ENCODE measurements around the gene MYO1H.

MYO1H gene

GRCh38 chr12:109447482-109447881 lies 99.8 kb downstream of the MYO1H start:
- no peak overlapping the region for H3K4me3 ChIP-seq (replicated peaks; ENCODE audit: low read depth, low read length)
- no peak for DNase-seq (ENCODE audit: low read depth)
- TF ChIP-seq, protein P1, sequence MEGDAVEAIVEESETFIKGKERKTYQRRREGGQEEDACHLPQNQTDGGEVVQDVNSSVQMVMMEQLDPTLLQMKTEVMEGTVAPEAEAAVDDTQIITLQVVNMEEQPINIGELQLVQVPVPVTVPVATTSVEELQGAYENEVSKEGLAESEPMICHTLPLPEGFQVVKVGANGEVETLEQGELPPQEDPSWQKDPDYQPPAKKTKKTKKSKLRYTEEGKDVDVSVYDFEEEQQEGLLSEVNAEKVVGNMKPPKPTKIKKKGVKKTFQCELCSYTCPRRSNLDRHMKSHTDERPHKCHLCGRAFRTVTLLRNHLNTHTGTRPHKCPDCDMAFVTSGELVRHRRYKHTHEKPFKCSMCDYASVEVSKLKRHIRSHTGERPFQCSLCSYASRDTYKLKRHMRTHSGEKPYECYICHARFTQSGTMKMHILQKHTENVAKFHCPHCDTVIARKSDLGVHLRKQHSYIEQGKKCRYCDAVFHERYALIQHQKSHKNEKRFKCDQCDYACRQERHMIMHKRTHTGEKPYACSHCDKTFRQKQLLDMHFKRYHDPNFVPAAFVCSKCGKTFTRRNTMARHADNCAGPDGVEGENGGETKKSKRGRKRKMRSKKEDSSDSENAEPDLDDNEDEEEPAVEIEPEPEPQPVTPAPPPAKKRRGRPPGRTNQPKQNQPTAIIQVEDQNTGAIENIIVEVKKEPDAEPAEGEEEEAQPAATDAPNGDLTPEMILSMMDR (IDR thresholded peaks at IDR 0.05; ENCODE audit: low read length, missing control alignments), result no peak

DNA sequence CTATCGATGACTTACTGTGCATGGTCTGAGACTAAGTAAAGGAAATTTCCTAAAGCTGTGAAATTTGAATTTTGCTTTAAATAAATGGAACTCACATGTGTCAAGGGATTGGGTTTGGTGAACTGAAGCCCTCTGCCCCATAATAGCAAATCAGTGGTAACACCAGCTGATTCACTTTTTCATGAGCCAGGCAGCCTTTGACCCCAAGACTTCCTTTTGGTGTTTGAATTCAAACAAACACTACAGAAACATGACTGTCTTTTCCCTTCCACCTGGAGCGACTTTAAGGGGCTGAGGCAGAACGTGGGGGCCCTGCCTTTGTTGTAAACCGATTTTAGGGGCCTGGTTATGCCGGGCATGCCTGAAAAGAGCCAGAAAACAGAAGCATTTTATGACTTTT lies 100.6 kb downstream of the MYO1H start:
- no peak overlapping the region for H3K4me3 ChIP-seq (replicated peaks; ENCODE audit: low read depth, low read length)
- TF ChIP-seq, protein P1 (IDR thresholded peaks at IDR 0.05; ENCODE audit: low read length, missing control alignments), result no peak
- no peak for DNase-seq (ENCODE audit: low read depth)

DNA sequence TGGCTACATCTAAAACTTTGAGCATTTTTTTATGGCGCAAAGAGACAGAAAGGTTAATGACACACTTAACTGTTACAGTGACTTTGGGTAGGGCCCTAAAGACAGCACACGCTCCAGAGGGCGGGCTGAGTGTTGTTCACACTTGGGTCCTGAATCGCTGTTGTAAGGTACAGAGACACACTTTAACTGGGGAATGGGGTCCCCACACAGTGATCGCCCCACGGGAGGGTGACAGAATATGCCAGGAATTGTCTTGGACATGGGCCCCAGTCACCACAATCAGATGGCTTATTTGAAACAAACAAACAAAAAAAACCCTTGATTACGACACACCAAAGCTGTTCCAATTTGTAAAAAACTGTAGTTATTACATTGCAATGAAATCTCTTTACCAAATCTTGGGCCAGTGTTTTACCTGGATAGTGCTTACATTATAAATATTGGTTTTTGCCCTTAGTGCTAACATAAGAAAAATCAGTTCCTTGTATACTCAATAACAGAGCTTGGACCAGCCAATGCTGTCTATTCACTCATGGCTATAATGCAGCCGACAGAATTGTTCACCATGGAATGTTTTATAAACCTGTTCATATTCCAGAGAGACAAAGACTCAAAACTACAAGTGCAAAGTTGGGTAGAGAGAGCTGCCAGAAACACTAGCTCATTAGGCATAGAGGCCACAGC lies 101.1 kb downstream of the MYO1H start:
- no peak overlapping the region for H3K4me3 ChIP-seq (replicated peaks; ENCODE audit: low read depth, low read length)
- no peak for DNase-seq (ENCODE audit: low read depth)
- TF ChIP-seq, protein P1 (IDR thresholded peaks at IDR 0.05; ENCODE audit: low read length, missing control alignments), result no peak

- H3K4me3 ChIP-seq (replicated peaks; ENCODE audit: low read depth, low read length), result no peak overlapping the region
- no peak for DNase-seq (ENCODE audit: low read depth)
- TF ChIP-seq, protein P1 (IDR thresholded peaks at IDR 0.05; ENCODE audit: low read length, missing control alignments), result peak; percentile 18
Observed at GRCh38 chr12:109449845-109450532, 102.3 kb downstream of the MYO1H start.

DNA sequence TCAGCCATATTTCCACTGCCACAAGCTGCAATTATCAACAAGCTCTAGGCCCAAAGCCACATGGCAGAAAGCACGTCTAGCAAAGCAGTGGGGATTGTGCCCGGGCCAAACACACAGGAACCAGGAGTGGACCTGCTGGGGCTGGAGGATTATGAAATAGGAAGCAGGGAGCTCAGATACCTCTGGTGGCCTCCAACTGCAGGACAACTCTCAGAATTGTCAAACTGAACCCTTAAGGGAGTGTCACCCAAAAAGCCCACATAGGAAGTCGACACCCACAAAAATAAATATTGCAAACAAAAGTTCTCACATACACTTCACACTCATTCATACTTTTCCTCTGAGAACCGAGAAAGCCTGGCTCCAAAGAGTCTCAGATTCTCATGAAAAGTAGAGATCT lies 103.3 kb downstream of the MYO1H start:
- TF ChIP-seq, protein P1 (IDR thresholded peaks at IDR 0.05; ENCODE audit: low read length, missing control alignments), result no peak
- no peak for DNase-seq (ENCODE audit: low read depth)
- H3K4me3 ChIP-seq (replicated peaks; ENCODE audit: low read depth, low read length), result no peak overlapping the region

GRCh38 chr12:109451400-109451799 lies 103.7 kb downstream of the MYO1H start:
- no peak for DNase-seq (ENCODE audit: low read depth)
- no peak overlapping the region for H3K4me3 ChIP-seq (replicated peaks; ENCODE audit: low read depth, low read length)
- TF ChIP-seq, protein P1 (IDR thresholded peaks at IDR 0.05; ENCODE audit: low read length, missing control alignments), result no peak

Measured in fibroblast of pulmonary artery (primary cell).